HCT116 (cell line): Measurements from ENCODE around the gene ZNF333. TPM values are rescaled to one million over a fixed set of nuclear protein-coding genes. Genes with fewer than 3 reads are reported as not detected.

ENCODE experiments used
- ATAC-seq: fragments of 200-7000 bp; cut with Tn5 transposase; 2 replicates; pipeline ENCODE4 v1.9.1; 2020; ENCODE audit warnings: mild to moderate bottlenecking, moderate library complexity
- BruUV-seq: library from RNA; stranded (reverse); fragments of 400-500 nt; replicated peaks from 2 replicates; lab custom pipeline; 2021; lab: Mats Ljungman, UMichigan
- CTCF ChIA-PET: fragments of 300-600 bp; sonication (Branson Sonifier 250); formaldehyde crosslinking; loops from one replicate; lab custom pipeline; 2021; ENCODE audit warnings: antibody characterized with exemption; lab: Charles Lee
- POLR2A ChIA-PET: fragments of 300-600, 350-600 bp; sonication (Branson Sonifier 250); formaldehyde crosslinking; loops from one replicate; lab custom pipeline; 2021; ENCODE audit warnings: antibody characterized with exemption; lab: Charles Lee
- RAD21 ChIA-PET, 2 experiments: fragments of 300-600 bp; sonication (Branson Sonifier 250); formaldehyde crosslinking; loops; one replicate each; lab custom pipeline; 2023; ENCODE audit warnings: low total read pairs in 2 of 2; ENCODE audit not compliant: uncharacterized antibody in 2 of 2, unreplicated experiment in 2 of 2, low non-redundant PET in 1 of 2; lab: Charles Lee
- DNase-seq: peaks from one replicate; pipeline ENCODE4 v3.0.0-alpha.2; 2010; ENCODE audit warnings: low read depth, low spot score
- H2AFZ ChIP-seq: fragments of 200-600 bp; shearing (Covaris generic), sonication (generic); 2 replicates; pipeline ENCODE4 v1.6.1; 2017; ENCODE audit warnings: low read depth, mixed run types, mixed read lengths, antibody characterized with exemption, low read length; ENCODE audit not compliant: poor library complexity, severe bottlenecking
- H3K27ac ChIP-seq: 2 replicates; pipeline ENCODE4 v1.5.1; 2012; ENCODE audit warnings: low read depth, low read length
- H3K27me3 ChIP-seq: fragments of 200-600 bp; sonication (generic); 2 replicates; pipeline ENCODE4 v1.6.1; 2016; ENCODE audit warnings: mixed run types, low read length, mixed read lengths; ENCODE audit not compliant: insufficient read depth
- H3K36me3 ChIP-seq, 2 experiments: fragments of 200-500 bp in 1 of 2; fragments of 200-600 bp in 1 of 2; sonication (Bioruptor generic) in 1 of 2; sonication (generic) in 1 of 2; 2 replicates each; pipeline versions ENCODE4 v1.5.1 to v1.6.1; 2014 to 2016; ENCODE audit warnings: low read length in 2 of 2, inconsistent platforms in 1 of 2, mixed read lengths in 1 of 2, mixed run types in 1 of 2; ENCODE audit not compliant: insufficient read depth in 2 of 2, control insufficient read depth in 1 of 2
- H3K4me1 ChIP-seq, 2 experiments: fragments of 200-600 bp in 1 of 2; sonication (generic) in 1 of 2; 2 replicates each; pipeline versions ENCODE4 v1.5.1 to v1.6.1; 2012 to 2017; ENCODE audit warnings: low read length in 2 of 2, inconsistent platforms in 1 of 2, mild to moderate bottlenecking in 1 of 2, mixed read lengths in 1 of 2, mixed run types in 1 of 2, moderate library complexity in 1 of 2; ENCODE audit not compliant: insufficient read depth in 2 of 2, control insufficient read depth in 1 of 2
- H3K4me2 ChIP-seq: fragments of 200-600 bp; sonication (generic); 2 replicates; pipeline ENCODE4 v1.6.1; 2017; ENCODE audit warnings: mixed run types, low read length, mixed read lengths
- H3K4me3 ChIP-seq, 2 experiments: fragments of 200-600 bp in 1 of 2; sonication (generic) in 1 of 2; replicated peaks in 1 of 2; 2 replicates each; pipeline ENCODE4 v1.5.1; 2011 to 2016; ENCODE audit warnings: low read length in 2 of 2, control low read depth in 1 of 2, low read depth in 1 of 2, mild to moderate bottlenecking in 1 of 2, mixed read lengths in 1 of 2, mixed run types in 1 of 2
- H3K79me2 ChIP-seq: fragments of 200-600 bp; sonication (generic); 2 replicates; pipeline ENCODE4 v1.6.1; 2017; ENCODE audit warnings: mild to moderate bottlenecking, mixed run types, low read length, moderate library complexity, mixed read lengths; ENCODE audit not compliant: insufficient read depth
- H3K9ac ChIP-seq: fragments of 200-600 bp; sonication (generic); 2 replicates; pipeline ENCODE4 v1.6.1; 2016; ENCODE audit warnings: low read length, mixed read lengths
- H3K9me2 ChIP-seq: fragments of 200-600 bp; sonication (generic), shearing (Covaris generic); 2 replicates; pipeline ENCODE4 v1.6.1; 2017; ENCODE audit warnings: mixed run types, mild to moderate bottlenecking, moderate library complexity; ENCODE audit not compliant: insufficient read depth
- H3K9me3 ChIP-seq, 2 experiments: fragments of 200-500 bp in 1 of 2; fragments of 200-600 bp in 1 of 2; sonication (Bioruptor generic) in 1 of 2; sonication (generic) in 1 of 2; 2 replicates each; pipeline ENCODE4 v1.6.1; 2014 to 2017; ENCODE audit warnings: low read length in 2 of 2, mixed read lengths in 2 of 2, inconsistent platforms in 1 of 2, low read depth in 1 of 2, mild to moderate bottlenecking in 1 of 2, mixed run types in 1 of 2, moderate library complexity in 1 of 2; ENCODE audit not compliant: control insufficient read depth in 1 of 2, insufficient read depth in 1 of 2
- H4K20me1 ChIP-seq: fragments of 200-600 bp; sonication (generic), shearing (Covaris generic); 2 replicates; pipeline ENCODE4 v1.6.1; 2017; ENCODE audit warnings: mixed run types, mild to moderate bottlenecking, moderate library complexity; ENCODE audit not compliant: insufficient read depth
- CEBPB ChIP-seq: IDR thresholded peaks from 2 replicates; pipeline ENCODE4 v1.6.1; 2012; ENCODE audit warnings: low read depth
- JUND ChIP-seq: IDR thresholded peaks from 2 replicates; pipeline ENCODE4 v1.6.1; 2012
- SIN3A ChIP-seq: IDR thresholded peaks from 2 replicates; pipeline ENCODE4 v1.6.1; 2012; ENCODE audit warnings: low read depth
- SRF ChIP-seq: IDR thresholded peaks from 2 replicates; pipeline ENCODE4 v1.6.1; 2012; ENCODE audit warnings: low read depth
- YY1 ChIP-seq: IDR thresholded peaks from 2 replicates; pipeline ENCODE4 v1.6.1; 2011; ENCODE audit warnings: low read length, low read depth, moderate library complexity, mild to moderate bottlenecking; ENCODE audit not compliant: insufficient replicate concordance; ENCODE audit errors: extremely low read depth
- ZNF274 ChIP-seq: fragments of 200-500 bp; sonication (Bioruptor generic); IDR thresholded peaks from 2 replicates; pipeline ENCODE4 v1.6.1; 2014; ENCODE audit warnings: mild to moderate bottlenecking, low read depth, low read length, inconsistent platforms
- intact Hi-C: fragments of 100-400 bp; cut with micrococcal nuclease; formaldehyde crosslinking; loops from 2 replicates; pipeline ENCODE4 v1.10.0; 2022
- total RNA-seq: library from RNA; stranded (reverse); gene quantifications from one replicate; pipeline ENCODE4 v1.2.1, GENCODE V29; 2021; ENCODE audit not compliant: unreplicated experiment
- TF ChIP-seq, protein P1 (sequence below): IDR thresholded peaks from 2 replicates; pipeline ENCODE4 v1.6.1; 2011; ENCODE audit warnings: mild to moderate bottlenecking, low read length, moderate library complexity; ENCODE audit not compliant: insufficient replicate concordance; ENCODE audit errors: extremely low read depth

Gene ZNF333
- total RNA-seq, 1 experiment from 2014 or later = 9.2 TPM

DNA sequence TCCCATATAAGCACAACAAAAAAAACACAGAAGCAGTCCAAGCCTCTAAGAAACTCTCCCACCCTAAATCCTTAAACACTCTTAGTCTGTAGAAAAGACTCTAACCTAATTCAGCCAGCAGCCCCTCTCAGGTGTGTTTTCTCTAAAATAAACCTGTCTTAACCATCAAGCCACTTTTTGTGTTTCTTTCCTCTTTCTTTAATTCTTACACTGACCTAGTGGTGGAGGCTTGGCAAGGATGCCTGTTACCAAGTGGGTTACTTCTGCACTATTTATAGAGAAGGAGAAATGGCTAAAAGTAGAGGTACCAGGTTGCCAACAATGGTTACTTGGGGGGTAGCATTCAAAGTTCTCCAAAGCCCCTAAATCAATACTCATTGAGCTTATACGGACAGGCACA, 43.7 kb downstream of the ZNF333 start:
- no peaks in the 10 kb centered on the region for H3K27me3 ChIP-seq
- H3K9me2 ChIP-seq = no peaks in the 10 kb centered on the region
- no peaks in the 10 kb centered on the region for H3K36me3 ChIP-seq
- H3K79me2 ChIP-seq = no peaks in the 10 kb centered on the region
- ChIA-PET POLR2A (no interaction called here), RAD21 (no interaction called here), CTCF (no interaction called here)
- intact Hi-C loops = no loop called here
- DNase-seq (no peak), ATAC-seq (no peak)
- no peak overlapping the region for H3K4me3 ChIP-seq
- H3K4me2 ChIP-seq = no peak overlapping the region
- no peak overlapping the region for H3K27ac ChIP-seq
- H3K9ac ChIP-seq = no peak overlapping the region
- H4K20me1 ChIP-seq = no peaks in the 10 kb centered on the region
- peaks cover 0 to 5% of the 10 kb centered on the region in 2 experiments; a peak in 1 of 4 replicates for H3K9me3 ChIP-seq
- no peak overlapping the region for H2AFZ ChIP-seq
- BruUV-seq = no TSS peak
- TF ChIP-seq JUND (no peak), SRF (no peak), YY1 (no peak), ZNF274 (no peak), SIN3A (no peak), CEBPB (no peak)
- TF ChIP-seq, protein P1, sequence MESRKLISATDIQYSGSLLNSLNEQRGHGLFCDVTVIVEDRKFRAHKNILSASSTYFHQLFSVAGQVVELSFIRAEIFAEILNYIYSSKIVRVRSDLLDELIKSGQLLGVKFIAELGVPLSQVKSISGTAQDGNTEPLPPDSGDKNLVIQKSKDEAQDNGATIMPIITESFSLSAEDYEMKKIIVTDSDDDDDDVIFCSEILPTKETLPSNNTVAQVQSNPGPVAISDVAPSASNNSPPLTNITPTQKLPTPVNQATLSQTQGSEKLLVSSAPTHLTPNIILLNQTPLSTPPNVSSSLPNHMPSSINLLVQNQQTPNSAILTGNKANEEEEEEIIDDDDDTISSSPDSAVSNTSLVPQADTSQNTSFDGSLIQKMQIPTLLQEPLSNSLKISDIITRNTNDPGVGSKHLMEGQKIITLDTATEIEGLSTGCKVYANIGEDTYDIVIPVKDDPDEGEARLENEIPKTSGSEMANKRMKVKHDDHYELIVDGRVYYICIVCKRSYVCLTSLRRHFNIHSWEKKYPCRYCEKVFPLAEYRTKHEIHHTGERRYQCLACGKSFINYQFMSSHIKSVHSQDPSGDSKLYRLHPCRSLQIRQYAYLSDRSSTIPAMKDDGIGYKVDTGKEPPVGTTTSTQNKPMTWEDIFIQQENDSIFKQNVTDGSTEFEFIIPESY = no peak
- peaks cover 0 to 13% of the 10 kb centered on the region in 2 experiments; a peak in 2 of 4 replicates for H3K4me1 ChIP-seq

DNA sequence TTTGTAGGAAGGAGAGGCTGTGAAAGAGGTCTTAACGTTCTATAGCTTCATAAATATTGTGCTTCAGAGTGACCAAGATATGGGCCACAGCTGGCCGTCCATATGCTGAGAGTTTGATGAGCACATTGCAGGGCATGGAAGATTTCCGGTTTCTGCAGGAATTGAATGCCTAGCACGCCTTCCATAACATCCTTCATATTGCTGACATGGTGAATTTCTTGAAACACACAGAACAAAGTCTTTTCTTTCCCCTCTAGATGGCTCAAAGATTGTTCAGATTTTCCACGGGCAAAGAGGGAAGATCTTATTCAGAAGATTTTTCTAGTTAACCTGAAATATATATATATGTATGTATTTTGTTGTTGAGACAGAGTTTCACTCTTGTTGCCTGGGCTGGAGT, 46.1 kb downstream of the ZNF333 start:
- ChIA-PET RAD21 (no interaction called here), CTCF (interaction anchor here (0.7 kb wide), 1 partner anchor 153 kb away, joined by 3 read pairs; no protein-coding TSS in a partner anchor)
- Histone ChIP-seq H3K36me3 (no peaks in the 10 kb centered on the region), H3K4me2 (no peak overlapping the region), H3K27me3 (no peaks in the 10 kb centered on the region), H3K9me3 (no peaks in the 10 kb centered on the region), H3K27ac (no peak overlapping the region), H3K4me3 (no peak overlapping the region), H3K79me2 (no peaks in the 10 kb centered on the region)
- intact Hi-C loops = no loop called here
- no peak for DNase-seq
- BruUV-seq = no TSS peak
- TF ChIP-seq, protein P1 = no peak
- TF ChIP-seq, all 23 proteins: peak for 0
- H3K9me2 ChIP-seq = no peaks in the 10 kb centered on the region
- H3K9ac ChIP-seq = no peak overlapping the region
- POLR2A ChIA-PET = no interaction called here
- H4K20me1 ChIP-seq = no peaks in the 10 kb centered on the region
- ATAC-seq = no peak
- H2AFZ ChIP-seq = no peak overlapping the region
- H3K4me1 ChIP-seq = peaks cover 0 to 10% of the 10 kb centered on the region in 2 experiments; a peak in 2 of 4 replicates
